GM19328 (cell line): Measurements from ENCODE around the gene CPLANE1.
"Not testable (repeated sequence)": the region's sequence is repeated elsewhere in the genome, so short reads cannot be mapped to it uniquely, and the experiment has no call there.

Source experiments
- ATAC-seq: cut with Tn5 transposase; IDR thresholded peaks from one replicate; pipeline ENCODE4 v1.9.1; 2021; ENCODE audit warnings: mild to moderate bottlenecking, moderate library complexity; ENCODE audit not compliant: unreplicated experiment

The CPLANE1 gene

DNA sequence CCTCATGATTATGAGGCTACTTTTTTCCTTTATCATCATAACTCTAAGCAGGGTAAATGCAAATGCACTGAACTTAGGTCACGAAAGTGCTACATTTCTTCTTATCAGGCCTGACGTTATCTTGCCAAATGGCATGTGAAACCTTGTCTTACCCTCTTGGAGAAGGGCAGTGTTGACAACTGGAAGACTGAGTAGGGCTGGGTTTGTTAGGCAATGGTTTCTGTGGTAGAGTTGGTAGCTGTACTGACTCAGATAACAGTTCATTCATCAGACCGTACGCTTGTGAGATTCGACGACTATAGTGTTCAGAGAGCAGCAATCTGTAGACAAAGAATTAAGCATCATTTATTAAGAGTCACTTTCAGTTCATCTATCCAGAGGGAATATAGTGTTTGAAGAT lies 127.7 kb downstream of the CPLANE1 start:
- ATAC-seq = no peak

DNA sequence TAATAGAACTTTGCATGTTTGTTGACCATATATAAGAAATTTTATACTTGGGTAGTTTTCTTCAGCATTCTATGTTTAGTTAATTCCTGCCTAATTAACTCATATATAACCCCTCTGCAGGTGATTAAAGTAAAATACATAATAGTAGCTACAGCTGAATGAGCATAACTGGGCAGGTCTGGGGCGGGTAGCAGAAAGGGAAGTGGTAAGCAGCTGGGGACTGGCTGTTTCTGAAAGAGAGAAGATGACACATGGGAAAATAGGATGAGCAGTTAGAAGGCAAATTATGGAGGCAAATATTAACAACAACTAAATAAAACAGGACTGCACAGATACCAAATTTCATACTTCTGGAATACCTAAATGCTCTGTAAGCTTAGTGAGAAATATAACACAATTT lies 128.1 kb downstream of the CPLANE1 start:
- ATAC-seq = no peak

DNA sequence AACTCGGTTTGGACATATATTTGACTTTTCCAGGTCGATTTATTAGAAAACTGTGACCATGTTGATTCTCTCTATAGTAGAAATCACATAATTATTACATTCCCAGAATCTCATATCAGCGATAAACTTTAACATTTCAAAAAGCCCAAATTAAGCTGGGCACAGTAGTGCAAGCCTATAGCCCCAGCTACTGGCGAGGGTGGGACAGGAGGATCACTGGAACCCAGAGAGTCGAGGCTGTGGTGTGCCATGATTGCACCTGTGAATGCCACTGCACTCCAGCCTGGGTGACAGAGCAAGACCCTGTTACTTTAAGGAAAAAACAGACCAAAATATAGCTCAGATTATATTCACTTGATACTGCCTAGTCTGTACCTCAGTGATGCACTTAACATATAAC lies 128.9 kb downstream of the CPLANE1 start:
- no peak for ATAC-seq

DNA sequence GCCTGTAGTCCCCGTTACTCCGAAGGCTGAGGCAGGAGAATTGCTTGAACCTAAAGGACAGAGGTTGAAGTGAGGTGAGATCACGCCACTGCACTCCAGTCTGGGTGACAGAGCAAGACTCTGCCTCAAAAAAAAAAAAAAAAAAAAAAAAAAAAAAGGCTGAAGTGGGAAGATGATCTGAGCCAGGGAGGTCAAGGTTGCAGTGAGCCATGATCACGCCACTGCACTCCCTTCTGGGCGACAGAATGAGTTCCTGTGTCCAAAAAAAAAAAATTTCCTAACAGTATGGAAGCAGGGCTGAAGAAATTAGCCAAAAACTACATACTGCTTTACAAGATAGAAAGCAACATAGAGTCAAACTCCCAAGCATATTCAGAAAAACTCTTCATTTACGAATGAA lies 132.8 kb downstream of the CPLANE1 start:
- ATAC-seq = no peak

DNA sequence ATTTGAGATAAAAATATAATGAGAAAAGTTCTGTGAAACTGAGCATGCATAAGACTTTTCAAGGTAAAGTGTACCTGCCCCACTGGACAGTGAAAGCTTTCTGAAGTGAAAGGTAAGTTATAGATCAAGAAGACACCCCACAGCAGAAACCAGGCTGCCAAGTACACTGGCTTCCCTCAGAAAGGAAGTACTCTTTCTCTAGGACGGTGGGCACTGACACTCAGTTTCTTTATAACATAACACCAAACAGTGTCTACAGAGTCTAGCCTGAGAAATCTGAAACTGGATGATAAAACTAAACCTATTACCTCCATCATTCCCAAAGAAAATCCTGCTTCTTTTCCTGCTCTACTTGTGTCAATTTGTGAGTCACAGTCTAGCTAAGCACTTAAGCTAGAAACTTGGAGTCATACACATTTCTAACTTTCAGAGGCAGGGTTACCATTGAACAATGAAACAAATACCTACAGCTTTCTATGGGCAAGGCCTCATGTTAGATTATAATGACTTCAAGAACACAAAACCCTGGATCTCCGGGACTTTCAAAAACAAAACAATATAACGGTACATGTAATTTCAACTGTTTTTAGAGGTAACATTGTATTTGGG lies 136.7 kb downstream of the CPLANE1 start:
- ATAC-seq = no peak

DNA sequence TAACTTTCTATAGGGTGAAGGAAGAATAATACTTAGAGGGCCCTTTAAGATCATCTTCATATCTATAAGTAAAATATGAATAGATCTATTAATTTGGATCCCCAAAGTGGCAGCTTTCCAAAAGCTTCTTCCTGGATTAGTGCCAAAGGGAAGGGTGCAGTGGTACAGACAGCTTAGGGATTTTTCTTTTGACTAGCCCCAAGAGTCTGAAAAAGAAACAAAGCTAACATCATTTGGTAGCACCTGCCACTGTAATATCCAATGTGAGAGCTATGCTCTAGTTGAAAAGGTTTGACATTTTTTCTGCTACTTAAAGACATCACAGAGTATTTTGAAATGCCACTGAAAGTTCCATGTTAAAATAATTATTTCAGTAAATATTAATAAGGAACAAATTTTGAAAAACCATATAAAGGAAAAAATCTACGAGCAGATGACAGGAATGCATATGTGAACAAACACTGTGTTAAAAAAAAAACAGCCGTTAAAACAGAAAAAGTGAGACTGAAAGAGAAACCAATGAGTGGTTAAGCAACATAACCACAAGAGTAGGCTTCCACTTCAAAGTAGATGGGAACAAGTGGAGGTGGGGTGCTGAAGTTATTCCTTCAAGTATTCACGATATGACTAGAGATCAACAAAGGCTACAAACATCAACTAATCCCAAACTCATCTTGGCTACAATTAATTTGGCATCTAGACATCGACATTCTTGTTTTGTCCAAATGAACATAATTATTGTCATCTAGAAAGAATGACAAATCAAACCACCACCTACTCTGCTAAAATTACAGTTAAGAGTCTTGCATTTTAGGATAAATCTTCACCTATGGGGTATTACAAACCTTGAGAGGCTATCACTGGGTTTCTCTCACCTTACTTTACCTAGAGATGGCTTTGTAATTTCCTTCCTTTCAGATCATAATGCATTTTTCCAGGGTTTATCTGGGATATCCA lies 137.5 kb downstream of the CPLANE1 start:
- ATAC-seq = peak; percentile 88

DNA sequence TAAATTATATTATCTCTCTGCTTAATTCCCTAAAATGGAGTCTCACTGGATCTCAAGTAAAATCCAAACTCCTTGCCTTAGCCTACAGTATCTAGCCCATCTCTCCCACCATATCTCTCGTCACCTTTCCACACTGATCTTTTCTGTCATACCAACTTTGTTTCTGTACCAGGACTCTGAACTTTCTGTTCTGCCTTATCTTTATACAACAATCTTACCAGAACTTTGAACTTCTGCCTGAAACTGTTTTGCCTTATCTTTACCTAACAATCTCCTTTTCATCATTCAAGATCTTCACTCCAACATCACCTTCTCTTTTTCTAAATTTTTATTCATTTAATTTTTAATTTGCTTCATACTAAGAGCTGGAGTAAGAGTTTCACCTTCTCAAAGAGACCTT lies 139.0 kb downstream of the CPLANE1 start:
- no peak for ATAC-seq

DNA sequence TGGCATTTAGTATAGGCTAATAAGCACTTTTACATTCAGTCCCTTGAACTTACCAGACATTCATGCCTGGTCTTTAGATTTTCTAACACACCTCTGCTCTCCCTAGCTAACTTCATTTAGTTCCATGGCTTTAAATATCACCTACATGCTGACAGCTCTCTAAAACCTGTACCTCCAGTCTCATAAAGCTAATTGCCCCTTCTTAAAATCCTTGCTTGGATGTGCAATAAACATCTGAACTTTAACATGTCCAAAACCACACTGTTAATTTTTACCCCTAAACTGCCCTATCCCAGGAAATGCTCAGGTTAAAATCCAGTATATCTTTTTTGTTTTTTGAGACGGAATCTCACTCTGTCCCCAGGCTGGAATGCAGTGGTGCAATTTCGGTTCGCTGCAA lies 139.8 kb downstream of the CPLANE1 start:
- ATAC-seq = no peak

DNA sequence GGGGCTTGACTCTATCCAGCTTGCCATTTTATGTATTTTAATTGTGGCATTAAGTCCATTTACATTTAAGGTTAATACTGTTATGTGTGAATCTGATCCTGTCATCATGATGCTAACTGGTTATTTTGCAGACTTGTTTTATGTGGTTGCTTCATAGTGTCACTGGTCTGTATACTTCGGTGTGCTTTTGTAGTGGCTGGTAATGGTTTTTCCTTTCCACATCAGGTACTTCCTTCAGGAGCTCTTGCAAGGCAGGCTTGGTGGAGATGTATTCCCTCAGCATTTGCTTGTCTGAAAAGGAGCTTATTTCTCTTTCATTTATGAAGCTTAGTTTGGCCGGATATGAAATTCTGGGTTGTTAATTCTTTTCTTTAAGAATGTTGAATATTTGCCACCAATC lies 145.9 kb downstream of the CPLANE1 start:
- ATAC-seq = no peak

DNA sequence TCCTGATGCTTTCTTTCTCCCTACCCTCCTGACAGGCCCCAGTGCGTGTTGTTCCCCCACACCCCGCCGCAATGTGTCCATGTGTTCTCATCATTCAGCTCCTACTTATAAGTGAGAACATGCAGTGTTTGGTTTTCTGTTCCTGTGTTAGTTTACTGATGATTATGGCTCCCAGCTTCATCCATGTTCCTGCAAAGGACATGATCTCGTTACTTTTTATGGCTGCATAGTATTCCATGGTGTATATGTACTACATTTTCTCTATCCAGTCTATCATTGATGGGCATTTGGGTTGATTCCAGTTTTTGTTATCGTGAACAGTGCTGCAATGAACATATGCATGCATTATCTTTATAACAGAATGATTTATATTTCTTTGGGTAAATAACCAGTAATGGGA lies 149.9 kb downstream of the CPLANE1 start:
- not testable (repeated sequence) for ATAC-seq

DNA sequence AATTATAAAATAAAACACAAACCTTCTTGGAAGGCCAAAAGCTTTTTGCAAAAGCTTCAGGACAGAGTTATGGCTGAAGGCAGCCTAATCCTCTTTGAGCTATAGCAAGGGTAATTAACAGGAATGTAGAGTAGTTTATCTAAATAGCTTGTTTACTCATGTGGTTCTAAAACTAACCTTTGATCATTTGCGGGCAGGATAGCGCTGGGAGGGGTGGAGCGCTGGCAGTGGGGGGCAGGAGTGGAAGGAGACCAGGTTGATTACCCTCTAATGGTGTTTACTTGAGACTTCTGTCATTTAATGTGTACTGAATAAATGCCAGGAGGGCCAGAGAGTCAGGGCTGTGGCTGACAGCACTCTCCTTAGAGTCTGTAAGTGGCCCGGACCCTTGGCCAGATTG lies 155.4 kb downstream of the CPLANE1 start:
- ATAC-seq = not testable (repeated sequence)

DNA sequence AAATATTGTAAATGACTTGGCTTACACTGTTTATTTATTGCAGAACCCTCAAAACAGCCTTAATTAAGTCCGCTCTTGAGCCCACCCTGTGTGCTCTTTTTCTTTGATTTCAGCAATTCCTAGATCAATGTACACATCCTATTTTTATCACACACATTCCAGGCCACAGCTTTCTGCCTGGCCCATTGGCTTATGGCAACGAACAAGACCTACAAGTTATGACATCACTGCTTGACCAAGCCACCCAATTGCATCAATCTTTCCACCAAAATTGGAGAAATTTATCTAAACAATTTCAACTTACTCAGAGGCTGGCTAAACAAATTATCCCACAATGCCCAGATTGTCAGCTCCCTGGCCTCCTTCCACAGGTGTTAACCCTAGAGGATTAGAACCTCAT lies 158.4 kb downstream of the CPLANE1 start:
- ATAC-seq = no peak

DNA sequence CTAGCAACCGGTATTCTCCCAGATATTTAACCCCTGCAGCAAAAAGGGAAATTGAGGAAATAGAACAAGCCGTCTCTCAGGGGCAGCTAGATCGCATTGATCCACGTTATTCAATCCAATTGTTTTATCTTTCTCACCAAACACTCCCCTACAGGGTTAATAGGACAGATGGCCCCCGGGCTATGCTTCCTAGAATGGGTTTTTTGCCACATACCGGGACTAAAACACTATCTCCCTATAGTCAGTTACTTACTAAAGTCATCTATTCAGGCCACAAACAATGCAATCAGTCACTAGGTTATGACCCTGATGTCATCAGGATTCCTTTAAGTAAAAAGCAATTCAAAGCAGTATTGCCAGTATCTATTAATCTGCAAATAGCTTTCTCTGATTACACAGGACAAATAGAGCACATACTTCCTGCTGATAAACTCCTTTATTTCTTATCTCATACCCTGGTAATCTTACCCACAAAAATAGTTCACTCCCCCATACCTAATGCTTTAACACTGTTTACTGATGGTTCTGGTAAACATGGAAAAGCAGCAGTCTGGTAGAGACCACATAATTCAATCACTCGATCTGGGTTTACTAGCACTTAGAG lies 159.0 kb downstream of the CPLANE1 start:
- ATAC-seq = no peak

DNA sequence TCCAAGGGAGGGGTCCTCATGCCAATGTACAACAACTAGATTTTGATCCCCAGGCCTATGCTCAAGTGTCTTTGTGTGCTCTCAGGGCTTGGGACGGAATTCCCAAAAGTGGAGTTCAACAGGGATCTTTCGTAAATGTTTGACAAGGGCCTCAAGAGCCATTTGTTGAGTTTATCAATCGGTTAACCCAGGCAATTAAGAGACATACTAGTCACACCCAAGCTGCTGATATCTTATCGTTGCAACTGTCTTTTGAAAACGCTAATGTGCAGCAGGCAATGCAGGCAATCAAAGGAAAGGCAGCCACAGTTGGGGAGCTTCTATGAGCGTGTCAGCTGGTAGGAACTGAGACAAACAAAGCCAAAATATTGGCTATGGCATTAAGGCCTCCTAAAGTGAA lies 161.2 kb downstream of the CPLANE1 start:
- ATAC-seq = no peak

DNA sequence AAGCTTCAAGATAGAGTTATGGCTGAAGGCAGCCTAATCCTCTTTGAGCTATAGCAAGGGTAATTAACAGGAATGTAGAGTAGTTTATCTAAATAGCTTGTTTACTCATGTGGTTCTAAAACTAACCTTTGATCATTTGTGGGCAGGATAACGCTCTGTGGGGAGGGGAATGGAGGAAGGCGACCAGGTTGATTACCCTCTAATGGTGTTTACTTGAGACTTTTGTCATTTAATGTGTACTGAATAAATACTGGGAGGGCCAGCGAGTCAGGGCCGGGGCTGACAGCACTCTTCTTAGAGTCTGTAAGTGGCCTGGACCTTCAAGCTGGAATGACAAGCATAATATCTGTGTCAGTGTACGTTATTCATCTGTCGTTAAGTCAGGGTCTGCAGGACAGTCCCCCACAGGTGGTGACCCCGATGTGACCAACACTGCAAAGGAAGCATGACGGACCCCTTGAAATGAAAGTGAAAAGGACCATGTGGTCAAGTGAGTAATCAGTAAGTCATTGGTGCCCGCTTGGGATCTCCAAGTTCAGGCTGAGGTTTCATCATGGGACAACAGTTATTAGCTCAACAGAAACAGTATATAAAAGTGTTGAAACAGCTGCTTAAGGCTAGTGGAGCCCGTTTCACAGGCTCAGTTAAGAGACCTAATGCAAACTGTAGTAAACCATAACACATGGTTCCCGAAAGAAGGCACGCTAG lies 162.6 kb downstream of the CPLANE1 start:
- ATAC-seq = no peak

DNA sequence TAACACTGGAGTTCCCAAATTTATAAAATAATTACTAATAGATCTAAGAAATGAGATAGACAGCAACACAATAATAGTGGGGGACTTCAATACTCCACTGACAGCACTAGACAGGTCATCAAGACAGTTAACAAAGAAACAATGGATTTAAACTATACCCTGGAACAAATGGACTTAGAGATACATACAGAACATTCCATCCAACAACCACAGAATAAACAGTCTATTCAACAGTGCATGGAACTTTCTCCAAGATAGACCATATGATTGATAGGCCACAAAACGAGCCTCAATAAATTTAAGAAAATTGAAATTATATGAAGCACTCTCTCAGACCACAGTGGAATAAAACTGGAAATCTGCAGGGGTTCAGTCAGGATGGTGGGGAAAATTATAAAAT lies 163.2 kb downstream of the CPLANE1 start:
- not testable (repeated sequence) for ATAC-seq

DNA sequence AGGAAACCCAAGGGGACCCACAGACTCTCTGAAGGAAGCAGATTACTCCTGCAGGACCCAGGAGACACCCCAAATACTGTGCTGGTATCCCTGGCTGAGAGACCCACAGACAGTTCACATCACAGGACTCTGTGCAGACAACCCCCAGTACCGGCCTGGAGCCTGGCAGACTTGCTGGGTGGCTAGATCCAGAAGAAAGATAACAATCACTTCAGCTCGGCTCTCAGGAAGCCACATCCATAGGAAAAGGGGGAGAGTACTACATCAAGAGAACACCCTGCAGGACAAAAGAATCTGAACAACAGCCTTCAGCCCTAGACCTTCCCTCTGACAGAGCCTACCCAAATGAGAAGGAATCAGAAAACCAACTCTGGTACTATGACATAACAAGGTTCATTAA lies 166.2 kb downstream of the CPLANE1 start:
- not testable (repeated sequence) for ATAC-seq

DNA sequence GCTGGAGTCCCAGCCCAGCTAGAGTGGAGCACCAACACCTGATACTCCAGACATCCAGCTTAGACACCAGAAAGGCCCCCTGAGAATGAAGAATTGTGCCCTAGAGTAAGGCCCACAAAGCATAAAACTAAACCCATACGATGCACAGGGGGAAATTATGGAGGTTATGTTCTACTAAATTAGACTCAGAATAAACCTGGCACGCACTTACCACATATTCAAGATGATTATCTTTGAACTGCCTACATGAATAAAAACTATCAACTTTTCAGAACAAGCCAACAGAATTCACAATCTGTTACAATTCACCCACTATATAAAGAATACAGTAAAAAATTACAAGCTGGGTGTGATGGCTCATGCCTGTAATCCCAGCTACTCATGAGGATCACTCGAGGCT lies 168.5 kb downstream of the CPLANE1 start:
- ATAC-seq = no peak

DNA sequence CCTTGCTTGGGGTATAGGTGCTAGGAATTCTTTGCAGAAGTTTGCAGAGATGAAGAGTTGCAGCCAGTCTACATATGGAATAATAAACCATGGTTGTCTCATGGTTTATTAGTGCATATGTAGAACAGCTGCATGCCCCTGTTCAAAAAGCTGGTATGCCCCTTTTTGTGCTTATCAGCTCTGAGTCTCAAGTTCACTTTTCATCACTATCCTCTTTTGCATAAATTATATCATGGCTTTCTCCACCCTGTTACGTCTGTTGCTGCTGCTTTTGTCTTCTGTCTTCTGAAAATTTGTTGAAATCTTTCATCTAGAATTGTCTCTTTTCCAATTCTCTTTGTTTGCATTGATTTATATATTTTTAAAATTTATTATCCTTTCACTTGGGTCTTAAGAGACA lies 172.0 kb downstream of the CPLANE1 start:
- ATAC-seq = no peak

DNA sequence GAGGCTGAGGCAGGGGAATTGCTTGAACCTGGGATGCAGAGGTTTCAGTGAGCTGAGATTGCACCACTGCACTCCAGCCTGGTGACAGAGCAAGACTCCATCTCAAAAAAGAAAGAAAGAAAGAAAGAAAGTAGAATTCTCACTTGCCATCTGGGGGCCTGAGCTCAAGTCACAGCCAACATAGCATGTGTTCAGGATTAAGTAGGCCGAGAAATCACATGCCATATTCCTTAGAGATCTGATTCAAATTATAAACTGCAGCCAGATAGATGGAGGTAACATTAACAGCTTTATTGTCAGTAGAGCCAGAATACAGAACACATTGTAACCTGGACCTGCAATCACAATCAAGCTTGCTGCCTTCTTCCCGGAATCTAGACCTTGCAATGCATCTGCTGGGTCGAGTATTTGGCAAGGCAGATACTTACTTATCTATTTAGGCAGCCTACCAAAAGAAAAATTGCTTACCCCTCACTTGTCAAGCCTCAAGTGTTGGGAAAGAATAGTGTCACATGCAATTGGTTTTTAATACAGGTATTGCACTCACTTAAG lies 173.7 kb downstream of the CPLANE1 start:
- ATAC-seq = no peak
